ENCODE results near the gene CDSN.

DNA sequence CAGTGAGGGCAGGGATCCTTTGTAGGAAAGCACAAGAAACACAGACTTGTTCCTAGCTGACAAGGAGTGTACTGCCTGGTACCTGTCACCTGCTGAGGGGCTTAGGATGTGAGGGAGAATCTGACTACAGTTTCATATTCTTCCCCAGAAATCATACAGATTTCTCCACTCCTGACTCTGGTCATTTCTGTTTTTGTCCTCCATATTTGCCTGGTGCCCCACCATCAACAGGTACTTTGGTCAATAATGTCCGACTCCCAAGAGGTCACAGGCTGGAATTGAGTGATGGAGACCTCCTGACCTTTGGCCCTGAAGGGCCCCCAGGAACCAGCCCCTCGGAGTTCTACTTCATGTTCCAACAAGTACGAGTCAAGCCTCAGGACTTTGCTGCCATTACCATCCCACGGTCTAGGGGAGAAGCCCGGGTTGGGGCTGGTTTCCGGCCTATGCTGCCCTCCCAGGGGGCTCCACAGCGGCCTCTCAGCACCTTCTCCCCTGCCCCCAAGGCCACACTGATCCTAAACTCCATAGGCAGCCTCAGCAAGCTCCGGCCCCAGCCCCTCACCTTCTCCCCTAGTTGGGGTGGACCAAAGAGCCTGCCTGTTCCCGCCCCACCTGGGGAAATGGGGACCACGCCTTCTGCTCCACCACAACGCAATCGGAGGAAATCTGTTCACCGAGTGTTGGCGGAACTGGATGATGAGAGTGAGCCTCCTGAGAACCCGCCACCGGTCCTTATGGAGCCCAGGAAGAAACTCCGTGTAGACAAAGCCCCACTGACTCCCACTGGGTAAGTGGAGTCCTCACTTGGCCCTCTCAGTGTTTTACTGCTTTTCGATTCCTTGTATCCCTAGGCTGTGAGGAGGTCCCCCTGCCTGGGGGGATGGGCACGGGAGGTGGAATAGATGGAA is 41.2 kb upstream of the CDSN start:
- TF ChIP-seq SIN3A (IDR thresholded peaks at IDR 0.05; ENCODE audit: borderline replicate concordance, insufficient read depth, low read length) (no peak), TAF1 (IDR thresholded peaks at IDR 0.05; ENCODE audit: borderline replicate concordance, insufficient read depth, low read length) (no peak), POLR2AphosphoS5 (IDR thresholded peaks at IDR 0.05; ENCODE audit: low read depth, low read length) (no peak), FOXP2 (optimal IDR thresholded peaks at IDR 0.05; ENCODE audit: borderline replicate concordance, extremely low read depth, extremely low read length, insufficient read depth) (no peak)
- TF ChIP-seq, protein P1, sequence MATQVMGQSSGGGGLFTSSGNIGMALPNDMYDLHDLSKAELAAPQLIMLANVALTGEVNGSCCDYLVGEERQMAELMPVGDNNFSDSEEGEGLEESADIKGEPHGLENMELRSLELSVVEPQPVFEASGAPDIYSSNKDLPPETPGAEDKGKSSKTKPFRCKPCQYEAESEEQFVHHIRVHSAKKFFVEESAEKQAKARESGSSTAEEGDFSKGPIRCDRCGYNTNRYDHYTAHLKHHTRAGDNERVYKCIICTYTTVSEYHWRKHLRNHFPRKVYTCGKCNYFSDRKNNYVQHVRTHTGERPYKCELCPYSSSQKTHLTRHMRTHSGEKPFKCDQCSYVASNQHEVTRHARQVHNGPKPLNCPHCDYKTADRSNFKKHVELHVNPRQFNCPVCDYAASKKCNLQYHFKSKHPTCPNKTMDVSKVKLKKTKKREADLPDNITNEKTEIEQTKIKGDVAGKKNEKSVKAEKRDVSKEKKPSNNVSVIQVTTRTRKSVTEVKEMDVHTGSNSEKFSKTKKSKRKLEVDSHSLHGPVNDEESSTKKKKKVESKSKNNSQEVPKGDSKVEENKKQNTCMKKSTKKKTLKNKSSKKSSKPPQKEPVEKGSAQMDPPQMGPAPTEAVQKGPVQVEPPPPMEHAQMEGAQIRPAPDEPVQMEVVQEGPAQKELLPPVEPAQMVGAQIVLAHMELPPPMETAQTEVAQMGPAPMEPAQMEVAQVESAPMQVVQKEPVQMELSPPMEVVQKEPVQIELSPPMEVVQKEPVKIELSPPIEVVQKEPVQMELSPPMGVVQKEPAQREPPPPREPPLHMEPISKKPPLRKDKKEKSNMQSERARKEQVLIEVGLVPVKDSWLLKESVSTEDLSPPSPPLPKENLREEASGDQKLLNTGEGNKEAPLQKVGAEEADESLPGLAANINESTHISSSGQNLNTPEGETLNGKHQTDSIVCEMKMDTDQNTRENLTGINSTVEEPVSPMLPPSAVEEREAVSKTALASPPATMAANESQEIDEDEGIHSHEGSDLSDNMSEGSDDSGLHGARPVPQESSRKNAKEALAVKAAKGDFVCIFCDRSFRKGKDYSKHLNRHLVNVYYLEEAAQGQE (IDR thresholded peaks at IDR 0.05; ENCODE audit: insufficient read depth in 1 of 2, low read depth in 2 of 2, low read length in 2 of 2) = no peak

Measured in PFSK-1 (cell line).